SW 1271 (cell line): ENCODE measurements around the gene PABPN1L.
"Not testable (repeated sequence)": the region's sequence is repeated elsewhere in the genome, so short reads cannot be mapped to it uniquely, and the experiment has no call there.

Source experiments
- DNase-seq, 2 experiments: peaks; one replicate each; lab custom pipeline; 2025; lab: John Stamatoyannopoulos, UW

Gene PABPN1L

DNA sequence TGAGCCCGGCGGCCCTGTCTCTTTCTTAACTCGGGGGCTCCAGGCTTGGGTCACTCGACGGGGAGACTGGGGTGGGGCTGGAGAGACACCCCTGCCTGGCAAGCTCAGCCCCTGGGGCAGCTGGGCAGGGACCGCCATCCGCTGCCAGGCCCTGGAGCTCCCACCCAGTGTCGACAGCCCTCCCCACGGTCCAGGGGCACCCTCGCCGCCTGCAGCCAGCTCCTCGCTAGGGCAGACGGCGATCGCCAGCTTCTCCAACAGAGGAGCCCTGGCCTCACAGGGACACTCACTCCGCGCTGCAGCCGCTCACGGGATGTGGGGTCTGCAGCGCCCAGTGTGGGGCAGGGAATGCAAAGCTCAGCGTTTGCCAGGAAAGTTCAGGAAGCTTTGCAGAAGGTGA is 38.7 kb downstream of the PABPN1L start:
- no peak for DNase-seq

DNA sequence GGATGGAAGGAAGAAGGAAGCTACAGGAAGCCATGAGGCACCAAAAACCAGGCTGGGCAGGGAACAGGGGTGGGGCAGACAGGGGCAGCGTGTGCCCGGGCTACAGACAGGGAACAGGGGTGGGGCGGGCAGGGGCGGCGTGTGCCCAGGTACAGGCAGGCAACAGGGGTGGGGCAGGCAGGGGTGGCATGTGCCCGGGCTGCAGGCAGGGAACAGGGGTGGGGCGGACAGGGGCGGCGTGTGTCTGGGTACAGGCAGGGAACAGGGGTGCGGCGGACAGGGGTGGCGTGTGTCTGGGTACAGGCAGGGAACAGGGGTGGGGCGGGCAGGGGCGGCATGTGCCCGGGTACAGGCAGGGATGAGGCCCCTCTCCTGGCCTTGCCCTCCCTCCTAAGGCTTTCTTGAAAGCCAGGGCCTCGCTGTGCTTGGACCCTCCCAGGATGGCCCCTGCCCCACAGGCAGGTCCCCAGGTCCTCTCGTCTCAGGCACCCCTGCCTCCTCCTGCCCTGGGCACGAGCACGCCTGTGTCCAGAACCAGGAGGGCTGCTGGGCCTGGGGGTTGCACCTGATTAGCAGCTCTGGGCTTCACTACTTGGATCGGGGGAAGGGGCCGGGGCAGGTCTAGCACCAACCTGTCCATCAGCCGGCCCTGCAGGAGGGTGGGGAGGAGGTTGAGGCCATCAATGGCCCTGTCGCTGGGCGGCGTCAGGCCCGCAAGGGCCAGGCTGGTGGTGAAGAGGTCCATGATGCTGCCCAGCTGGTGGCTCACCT is 40.2 kb downstream of the PABPN1L start:
- DNase-seq, result no peak

DNA sequence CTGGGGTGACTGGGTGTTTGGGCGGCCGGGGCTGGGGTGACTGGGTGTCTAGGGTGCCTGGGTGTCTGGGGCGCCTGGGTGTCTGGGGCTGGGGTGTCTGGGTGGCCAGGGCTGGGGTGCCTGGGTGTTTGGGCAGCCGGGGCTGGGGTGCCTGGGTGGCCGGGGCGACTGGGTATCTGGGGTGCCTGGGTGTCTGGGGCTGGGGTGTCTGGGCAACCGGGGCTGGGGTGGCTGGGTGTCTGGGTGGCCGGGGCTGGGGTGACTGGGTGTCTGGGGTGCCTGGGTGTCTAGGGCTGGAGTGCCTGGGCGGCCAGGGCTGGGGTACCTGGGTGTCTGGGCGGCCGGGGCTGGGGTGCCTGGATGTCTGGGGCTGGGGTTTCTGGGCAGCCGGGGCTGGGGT is 41.3 kb downstream of the PABPN1L start:
- DNase-seq, result no peak

DNA sequence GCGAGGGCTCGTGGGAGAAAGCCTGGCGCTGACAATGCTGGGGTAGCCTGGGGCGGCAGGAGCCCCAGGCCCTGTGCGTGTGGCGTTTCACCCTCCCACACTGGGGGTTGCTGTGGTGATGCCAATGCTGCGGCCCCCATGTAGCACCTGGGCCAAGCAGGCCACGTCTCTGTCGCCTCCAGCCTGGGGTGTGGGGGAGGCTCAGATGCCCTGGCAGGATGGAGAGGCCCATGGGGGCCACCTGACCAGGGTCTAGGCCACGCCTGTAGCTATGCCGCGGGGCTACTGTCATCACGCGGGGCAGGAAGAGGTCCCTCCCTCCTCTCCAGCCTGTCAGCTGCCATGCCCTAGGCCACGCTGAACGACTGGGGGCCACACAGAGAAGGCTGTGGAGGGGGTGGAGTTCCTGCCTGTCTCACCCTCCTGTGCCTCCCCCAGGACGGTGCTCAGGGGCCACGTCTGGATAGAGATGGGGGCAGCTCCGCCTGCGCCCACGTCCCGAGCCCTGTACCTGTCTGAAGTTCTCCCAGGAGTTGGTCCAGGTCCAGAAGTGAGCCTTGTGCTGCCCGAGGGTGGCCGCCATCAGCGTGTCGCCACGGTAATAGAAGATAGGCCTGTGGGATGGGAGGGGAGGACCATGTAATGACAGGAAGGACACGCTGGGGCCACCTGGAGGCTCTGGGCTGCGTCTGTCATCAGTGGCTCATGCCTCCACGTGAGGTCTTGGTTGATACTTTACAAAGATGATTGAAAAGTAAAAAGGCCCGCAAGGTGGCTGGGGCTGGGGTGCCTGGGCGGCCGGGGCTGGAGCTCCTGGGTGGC is 42.0 kb downstream of the PABPN1L start:
- no peak for DNase-seq

DNA sequence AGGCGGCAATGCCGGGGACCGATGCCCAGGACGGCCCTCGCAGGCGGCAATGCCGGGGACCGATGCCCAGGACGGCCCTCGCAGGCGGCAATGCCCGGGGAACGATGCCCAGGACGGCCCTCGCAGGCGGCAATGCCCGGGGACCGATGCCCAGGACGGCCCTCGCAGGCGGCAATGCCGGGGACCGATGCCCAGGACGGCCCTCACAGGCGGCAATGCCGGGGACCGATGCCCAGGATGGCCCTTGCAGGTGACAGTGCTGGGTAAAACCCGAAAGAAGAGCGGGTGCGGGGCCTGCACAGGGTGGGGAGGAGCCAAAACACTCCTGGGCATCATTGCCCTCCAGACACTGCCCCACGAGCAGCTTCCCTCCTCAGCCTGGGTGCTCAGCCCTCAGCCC is 42.8 kb downstream of the PABPN1L start:
- DNase-seq, result not testable (repeated sequence)

DNA sequence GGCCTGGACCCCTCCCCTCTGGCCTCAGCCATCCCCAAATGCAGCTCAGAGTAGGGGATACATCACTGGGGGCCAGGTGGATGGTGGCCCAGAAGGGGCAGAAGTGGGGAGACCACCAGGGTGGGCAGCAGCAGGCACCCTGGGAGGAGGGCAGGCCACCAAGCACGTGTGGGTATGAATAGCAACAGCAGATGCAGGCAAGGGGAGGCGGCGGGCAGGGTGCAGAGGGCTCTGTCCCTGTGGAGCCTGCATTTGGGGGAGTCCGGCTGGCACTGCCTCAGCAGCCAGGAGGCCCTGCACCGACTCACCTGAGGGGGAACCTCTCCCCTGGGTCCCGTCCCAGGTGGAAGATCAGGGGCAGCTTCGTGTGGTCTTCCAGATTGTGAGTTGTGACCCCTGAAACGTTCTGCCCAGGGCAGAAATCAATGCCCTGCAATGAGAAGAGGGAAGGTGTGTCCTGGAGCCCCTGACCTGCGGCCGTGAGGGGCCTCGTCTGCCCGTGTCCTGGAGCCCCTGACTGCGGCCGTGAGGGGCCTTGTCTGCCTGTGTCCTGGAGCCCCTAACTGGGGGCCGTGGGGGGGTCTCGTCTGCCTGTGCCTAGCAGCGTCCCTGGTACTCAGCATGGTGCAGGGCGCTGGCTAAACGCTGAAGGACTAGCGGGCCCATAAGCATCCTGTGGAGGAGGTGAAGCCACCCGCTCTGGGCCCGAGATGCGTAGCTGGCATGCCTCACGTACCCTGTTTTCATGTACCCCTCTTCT is 44.0 kb downstream of the PABPN1L start:
- no peak for DNase-seq

DNA sequence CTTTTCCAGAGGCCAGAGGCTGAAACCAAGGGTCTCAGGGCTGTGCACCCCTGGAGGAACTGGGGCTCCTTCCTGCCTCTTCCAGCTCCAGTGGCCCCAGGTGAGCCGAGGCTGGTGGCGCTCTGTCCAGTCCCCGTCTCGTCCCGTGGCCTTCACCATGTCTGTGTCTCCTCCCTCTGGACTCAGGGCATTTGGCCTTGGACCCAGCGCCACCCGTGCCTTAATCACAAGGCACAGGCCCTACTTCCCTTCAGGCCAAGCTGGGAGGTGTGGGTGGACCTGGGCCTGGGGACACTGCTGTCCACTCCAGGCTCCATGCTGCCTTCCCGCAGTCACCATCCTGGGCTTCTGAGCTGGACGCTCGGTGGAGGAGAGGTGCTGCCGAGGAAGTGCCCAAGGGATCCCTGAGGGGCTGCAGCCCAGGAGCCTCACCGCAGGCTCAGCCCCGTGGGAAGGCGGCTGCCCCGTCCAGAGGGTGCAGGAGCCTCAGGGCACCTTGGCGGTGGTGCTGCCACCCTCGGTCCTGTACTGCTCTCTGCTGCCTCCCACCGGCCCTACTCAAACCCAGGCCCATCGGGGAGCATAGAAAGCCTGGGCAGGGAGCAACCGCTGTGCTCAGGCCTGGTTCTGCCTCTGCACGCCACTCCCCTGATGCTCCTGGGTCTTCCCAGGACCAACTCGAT is 45.2 kb downstream of the PABPN1L start:
- no peak for DNase-seq

DNA sequence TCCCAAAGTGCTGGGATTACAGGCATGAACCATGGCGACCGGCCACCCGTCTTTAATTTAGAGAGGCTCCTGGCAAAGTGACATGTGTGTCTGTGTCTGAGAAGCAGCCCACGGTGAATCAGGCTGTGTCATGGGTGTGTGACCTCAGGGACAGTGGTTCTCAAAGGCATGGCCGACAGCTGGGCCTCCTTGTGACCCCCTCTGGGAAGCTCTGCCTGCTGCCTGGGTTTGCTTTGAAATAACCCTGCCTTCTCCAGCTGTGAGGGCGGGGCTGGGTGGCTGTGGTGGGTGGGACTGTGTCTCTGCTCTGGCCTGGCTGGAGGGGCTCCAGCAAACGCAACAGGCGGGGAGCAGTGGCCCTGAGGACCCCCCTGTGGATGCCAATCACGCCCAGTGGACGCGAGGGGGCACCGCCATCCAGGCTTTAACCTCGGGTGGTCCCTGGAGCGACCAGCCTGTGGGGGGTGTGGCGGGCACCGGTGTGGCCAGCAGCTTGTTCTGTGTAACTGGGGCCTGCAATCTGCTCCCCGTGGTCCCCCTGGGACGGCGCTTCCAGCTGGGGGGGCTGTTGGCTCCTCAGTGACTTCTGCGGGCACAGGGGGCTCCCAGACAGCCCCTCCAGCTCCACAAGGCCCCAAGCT is 46.0 kb downstream of the PABPN1L start:
- no peak for DNase-seq

DNA sequence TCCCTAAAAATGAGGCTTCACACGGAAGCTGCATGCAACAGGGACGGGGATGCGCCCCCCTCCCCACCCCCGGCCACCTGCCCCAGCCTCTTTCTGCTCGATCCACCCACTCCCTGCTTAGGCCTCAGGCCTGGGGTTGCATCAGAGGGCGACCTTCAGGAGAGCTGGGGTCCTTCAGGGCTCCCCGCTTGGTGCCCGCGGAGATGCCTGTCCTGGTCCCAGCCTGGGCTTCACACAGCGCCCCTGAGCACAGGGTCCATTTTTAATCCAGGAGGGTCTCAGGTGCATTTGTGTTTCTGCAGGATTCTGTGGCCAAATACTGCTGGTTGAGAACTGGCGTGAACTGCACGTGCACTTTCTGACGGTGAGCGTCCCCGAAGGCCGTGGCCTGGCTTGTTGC is 47.3 kb downstream of the PABPN1L start:
- DNase-seq, result no peak

DNA sequence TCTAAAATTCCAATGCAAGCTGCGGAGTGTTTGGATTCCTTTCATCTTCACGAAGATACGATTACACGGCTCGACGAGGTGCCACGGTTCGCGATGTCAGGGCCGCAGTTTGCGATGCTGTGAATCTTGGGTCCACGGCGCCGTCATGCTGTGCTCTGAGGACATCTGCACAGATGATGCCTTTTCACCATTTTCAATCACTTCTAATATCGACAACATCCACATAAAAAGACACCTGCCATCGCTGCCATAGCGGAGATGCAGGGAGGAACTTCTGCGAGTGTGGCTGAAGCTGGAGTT is 47.9 kb downstream of the PABPN1L start:
- no peak for DNase-seq

DNA sequence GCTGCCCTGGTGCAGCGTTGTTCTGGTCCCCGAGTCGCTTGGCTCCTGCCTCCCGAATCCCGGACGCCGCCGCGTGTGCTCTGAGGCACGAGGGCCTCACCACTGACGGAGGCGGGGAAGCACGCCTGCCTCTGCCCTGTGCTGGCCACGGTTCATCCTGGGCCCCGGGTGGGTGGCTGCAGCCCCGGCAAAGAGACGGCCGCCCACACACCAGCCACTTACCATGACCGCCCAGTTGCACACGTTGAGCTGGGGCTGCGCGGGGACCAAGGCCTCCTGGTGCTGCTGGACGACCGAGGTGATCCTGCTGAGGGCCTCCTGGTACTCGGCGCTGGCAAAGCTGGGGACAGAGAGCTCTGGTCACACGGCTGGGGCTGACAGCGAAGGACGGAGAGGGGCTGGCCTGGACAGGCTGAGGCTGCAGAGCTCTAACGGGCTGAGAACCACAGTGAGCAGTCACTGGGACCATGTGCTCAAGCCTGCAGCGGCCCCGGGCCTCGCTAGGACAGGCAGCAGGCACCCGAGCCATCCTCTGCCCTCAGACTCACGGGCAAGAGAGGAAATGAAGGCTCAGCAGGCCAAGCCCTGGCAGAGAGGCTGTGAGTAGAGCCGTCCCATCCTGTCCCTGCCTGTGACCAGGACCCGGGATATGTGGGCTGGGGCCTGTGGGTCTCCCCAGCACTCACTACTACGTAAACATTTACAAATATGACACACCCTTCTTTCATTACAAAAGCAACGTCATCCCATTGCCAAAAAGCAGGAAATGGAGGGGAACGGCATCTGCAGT is 48.5 kb downstream of the PABPN1L start:
- DNase-seq, result no peak

DNA sequence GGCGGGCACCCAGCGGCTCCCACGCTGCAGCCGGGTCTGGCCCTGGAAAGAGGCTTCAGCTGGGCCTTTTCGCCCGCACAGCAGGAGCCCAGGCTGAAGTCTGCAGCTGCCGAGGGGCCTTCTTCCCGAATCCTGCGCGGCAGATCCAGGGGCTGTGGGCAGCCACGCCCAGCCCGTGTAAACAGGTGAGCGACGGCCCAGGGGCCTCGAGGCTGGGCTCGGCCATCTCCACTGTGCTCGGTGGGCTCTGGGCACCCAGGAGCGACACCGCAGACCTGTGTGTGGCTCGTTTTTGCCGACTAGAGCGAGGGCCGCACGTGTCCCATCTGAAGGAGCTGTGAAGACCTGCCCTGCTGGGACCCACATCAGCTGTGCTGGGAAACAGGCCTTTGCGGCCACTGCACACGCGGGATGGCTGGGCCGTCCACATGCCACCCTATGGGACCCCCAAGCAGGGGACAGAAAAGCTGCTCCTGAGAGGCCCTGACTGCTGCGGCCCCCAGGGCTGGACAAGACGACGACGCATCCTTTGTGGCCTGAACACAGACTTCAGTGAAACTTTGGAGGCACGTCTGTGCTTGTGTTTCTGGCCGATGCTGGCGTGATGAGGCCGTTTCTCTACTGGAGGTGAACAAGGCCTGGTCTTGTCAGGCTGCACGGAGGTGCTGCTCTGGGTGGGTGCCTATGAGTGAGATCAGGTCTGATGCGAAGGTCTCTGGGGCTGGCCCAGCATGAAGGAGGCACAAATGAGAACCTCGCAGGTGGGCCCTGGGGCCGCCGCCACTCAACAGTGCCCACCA is 49.5 kb downstream of the PABPN1L start:
- DNase-seq, result no peak

DNA sequence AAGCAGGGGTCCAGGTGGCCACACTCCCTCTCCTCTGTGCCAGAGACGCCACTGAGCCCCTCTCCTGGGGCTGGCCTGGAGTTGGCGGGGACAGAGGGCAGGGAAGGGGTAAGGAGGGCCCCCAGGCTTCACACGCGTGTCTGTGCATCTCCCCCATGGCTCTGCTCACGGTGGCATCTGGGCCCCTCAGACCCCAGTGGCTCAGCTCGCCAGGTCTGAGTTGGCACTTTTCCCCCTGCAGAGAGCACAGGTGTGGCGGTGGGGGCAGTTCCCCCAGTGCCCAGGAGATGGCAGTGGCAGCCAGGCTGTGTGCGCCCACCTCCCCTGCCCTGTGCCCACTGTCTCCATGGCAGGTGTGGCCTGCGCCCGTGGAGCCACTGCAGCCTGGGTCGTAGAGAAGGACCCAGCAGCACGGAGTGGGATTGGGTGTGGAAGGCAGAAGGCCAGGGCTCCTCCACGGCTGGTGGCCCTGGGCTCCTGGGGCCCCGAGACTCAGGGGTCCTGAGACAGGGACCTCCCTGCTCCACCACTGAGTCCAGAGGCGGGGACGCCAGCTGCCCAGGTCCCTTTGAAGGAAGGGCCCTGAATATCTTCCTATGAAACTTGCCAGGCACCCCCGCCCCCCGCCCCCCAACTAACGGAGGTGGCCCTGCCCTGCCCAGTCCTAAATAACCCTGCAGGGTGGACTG is 50.4 kb downstream of the PABPN1L start:
- DNase-seq, result no peak

DNA sequence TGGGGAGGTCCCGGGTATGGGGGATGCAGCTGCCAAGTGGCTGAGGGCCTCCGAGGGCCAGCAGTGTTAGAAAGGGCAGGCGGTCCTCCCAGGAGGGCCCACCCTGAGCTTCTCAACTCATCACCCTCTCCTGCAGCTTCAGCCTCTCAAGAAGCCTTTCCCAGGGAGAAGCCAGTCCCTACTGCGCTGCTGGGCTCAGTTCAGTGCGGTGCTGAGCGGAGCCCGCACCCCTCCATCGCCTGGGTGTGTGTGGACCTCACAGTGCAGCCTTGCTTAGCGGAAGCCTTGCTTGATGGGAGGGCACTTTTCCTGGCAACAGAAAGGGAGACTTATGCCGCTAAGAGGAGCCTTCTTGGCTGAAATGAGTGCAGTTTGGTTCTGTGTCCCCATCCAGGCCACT is 51.2 kb downstream of the PABPN1L start:
- DNase-seq, result no peak

DNA sequence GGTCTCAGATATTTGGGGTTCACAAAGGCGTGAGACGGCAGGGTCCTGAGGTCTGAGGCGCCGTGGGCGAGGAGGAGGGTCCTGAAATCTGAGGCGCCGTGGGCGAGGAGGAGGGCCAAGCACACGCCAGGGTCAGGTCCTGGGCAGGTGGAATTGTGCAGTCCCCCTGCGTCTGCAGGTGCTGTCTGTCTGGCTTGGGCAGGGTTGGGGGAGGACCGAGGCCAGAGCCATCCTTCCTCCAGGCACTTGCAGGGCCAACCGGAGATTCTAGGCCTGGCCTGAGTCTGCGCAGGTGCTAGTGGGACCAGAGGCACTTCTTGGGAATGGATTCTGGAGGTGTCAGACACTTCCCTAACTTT is 52.3 kb downstream of the PABPN1L start:
- no peak for DNase-seq
